ENCODE data around the gene POU2F1.

- TF ChIP-seq CTCF (IDR thresholded peaks at IDR 0.05; ENCODE audit: poor library complexity, severe bottlenecking) (peak; percentile 11), EZH2 (IDR thresholded peaks at IDR 0.05; ENCODE audit: borderline replicate concordance, insufficient read depth, low read length, poor library complexity, severe bottlenecking) (no peak)
Measured at GRCh38 chr1:167207940-167208623, 12.6 kb upstream of the POU2F1 start.
